KMS-11 (cell line): ENCODE data around the gene MICAL3.

Experiments
- H2AFZ ChIP-seq: fragments of 200-600 bp; sonication (generic); 2 replicates; pipeline ENCODE4 v1.6.1; 2016; ENCODE audit warnings: antibody characterized with exemption, mixed run types, low read depth
- H3K27ac ChIP-seq: fragments of 200-600 bp; sonication (generic); 2 replicates; pipeline ENCODE4 v1.6.1; 2016; ENCODE audit warnings: mild to moderate bottlenecking, mixed run types
- H3K27me3 ChIP-seq: fragments of 200-600 bp; sonication (generic); 2 replicates; pipeline ENCODE4 v1.6.1; 2017; ENCODE audit warnings: mild to moderate bottlenecking, low read depth, mixed run types, moderate library complexity; ENCODE audit not compliant: insufficient read depth
- H3K36me3 ChIP-seq: fragments of 200-600 bp; sonication (generic); 2 replicates; pipeline ENCODE4 v1.6.1; 2017; ENCODE audit warnings: mild to moderate bottlenecking, mixed run types; ENCODE audit not compliant: insufficient read depth
- H3K4me1 ChIP-seq: fragments of 200-600 bp; sonication (generic); 2 replicates; pipeline ENCODE4 v1.6.1; 2016; ENCODE audit warnings: mild to moderate bottlenecking, low read depth, mixed run types; ENCODE audit not compliant: poor library complexity, severe bottlenecking
- H3K4me2 ChIP-seq: fragments of 200-600 bp; sonication (generic); 2 replicates; pipeline ENCODE4 v1.7.0; 2016; ENCODE audit warnings: mild to moderate bottlenecking, mixed run types
- H3K4me3 ChIP-seq: fragments of 200-600 bp; sonication (generic); IDR thresholded peaks from 2 replicates; pipeline ENCODE4 v1.6.1; 2017; ENCODE audit warnings: low read depth, low read length, mixed read lengths; ENCODE audit not compliant: insufficient read depth
- H3K79me2 ChIP-seq: fragments of 200-600 bp; sonication (generic); 2 replicates; pipeline ENCODE4 v1.6.1; 2016; ENCODE audit warnings: low read depth, mixed run types; ENCODE audit not compliant: insufficient read depth
- H3K9ac ChIP-seq: fragments of 200-600 bp; sonication (generic); 2 replicates; pipeline ENCODE4 v1.6.1; 2016; ENCODE audit warnings: mild to moderate bottlenecking, mixed run types
- H4K20me1 ChIP-seq: fragments of 200-600 bp; sonication (generic); 2 replicates; pipeline ENCODE4 v1.6.1; 2016; ENCODE audit warnings: mild to moderate bottlenecking, mixed run types; ENCODE audit not compliant: insufficient read depth
- TF ChIP-seq, protein P1 (sequence below): fragments of 200-600 bp; sonication (generic); conservative IDR thresholded peaks from 2 replicates; pipeline ENCODE4 v1.6.1; 2017; ENCODE audit warnings: low read depth, mild to moderate bottlenecking, antibody characterized with exemption, low read length, moderate library complexity, mixed read lengths

The MICAL3 gene

DNA sequence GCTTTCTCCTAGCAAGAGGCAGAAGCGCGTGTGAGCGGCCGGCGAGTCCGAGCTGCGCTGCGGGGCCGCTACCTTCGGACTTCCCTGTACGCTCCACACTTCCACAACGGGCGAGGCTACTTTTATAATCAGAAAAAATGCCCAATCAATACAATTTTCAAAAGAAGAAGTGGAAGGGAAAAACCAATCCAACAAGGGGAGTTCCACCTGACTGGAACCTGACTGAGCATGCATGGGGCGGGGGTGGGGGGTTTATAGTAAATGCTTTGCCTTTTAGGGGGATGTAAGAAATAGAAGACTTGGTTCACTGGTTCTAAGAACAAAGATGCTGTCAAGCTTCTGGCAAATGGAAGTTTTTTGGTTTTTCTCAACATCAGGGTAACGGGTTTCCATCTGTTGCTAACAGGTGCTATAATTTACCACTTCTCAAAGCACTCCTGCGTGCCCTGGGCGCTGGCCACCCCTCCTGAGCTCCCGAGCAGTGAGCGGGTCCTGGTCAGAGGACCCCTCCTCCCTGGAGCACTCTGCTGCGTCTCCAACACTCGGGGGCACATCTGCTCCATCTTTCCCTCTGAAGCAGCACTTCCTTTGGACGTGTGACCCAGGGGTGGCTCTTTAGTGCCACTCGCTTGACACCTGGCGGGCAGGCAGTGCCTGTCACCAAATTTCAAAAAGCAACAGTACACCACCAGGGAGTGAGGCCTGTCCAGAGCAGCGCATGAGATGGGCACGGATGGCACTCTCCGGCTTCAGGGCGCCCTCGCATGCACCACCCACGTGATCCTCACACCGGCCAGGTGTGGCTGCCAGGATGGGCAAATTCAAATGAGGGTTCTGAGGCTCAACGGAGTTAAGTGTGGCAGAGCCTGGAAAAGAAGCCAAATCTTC lies 228.5 kb downstream of the MICAL3 start:
- no peaks in the 10 kb centered on the region for H4K20me1 ChIP-seq

DNA sequence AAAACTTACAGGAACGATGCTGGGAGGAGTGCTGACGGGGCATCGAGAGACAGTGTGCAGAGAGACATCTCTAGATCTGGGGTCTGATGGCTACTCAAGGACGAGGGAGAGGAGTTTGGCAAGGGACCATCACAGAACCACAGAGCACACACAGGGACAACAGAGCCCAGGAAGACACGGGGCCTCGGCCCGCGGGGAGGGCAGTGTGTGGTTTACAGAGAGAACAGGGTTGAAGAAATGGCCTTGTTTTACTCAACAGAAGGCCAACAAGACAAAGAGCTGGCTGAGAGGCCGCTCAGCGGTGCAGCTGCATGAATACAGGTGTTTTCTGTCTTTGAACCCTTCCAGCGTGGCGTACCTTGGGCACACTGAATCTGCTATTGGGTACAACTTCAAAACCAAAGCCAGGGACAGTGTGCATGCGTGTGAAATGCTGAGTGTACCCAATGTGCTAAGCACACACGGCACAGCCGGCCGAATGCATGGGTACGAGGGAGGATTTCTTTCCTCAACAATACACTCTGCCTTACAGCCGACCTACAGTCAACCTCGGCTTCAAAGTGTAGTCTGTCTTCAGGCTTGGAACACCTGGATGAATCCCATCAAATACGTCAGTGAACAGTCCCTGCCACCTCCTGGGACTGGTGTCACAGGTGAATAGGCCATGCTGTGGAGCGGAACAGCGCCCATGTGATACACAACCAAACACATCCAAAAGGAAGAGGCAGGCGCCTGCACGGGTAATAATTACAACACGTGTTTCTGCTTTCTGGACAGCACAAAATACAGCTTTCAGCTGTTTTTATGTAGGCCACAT lies 229.4 kb downstream of the MICAL3 start:
- Histone ChIP-seq H3K4me1 (no peaks in the 10 kb centered on the region), H3K27ac (no peak overlapping the region), H3K4me3 (no peak overlapping the region), H3K79me2 (no peaks in the 10 kb centered on the region), H3K36me3 (no peaks in the 10 kb centered on the region), H3K4me2 (no peak overlapping the region), H2AFZ (no peak overlapping the region), H4K20me1 (no peaks in the 10 kb centered on the region), H3K9ac (no peak overlapping the region), H3K27me3 (no peaks in the 10 kb centered on the region)
- TF ChIP-seq, protein P1, sequence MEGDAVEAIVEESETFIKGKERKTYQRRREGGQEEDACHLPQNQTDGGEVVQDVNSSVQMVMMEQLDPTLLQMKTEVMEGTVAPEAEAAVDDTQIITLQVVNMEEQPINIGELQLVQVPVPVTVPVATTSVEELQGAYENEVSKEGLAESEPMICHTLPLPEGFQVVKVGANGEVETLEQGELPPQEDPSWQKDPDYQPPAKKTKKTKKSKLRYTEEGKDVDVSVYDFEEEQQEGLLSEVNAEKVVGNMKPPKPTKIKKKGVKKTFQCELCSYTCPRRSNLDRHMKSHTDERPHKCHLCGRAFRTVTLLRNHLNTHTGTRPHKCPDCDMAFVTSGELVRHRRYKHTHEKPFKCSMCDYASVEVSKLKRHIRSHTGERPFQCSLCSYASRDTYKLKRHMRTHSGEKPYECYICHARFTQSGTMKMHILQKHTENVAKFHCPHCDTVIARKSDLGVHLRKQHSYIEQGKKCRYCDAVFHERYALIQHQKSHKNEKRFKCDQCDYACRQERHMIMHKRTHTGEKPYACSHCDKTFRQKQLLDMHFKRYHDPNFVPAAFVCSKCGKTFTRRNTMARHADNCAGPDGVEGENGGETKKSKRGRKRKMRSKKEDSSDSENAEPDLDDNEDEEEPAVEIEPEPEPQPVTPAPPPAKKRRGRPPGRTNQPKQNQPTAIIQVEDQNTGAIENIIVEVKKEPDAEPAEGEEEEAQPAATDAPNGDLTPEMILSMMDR: no peak

More for the DNA sequence above, 228.5 kb downstream of the MICAL3 start:
- Histone ChIP-seq H3K27ac (no peak overlapping the region), H3K4me2 (no peak overlapping the region), H3K79me2 (no peaks in the 10 kb centered on the region), H2AFZ (no peak overlapping the region), H3K36me3 (no peaks in the 10 kb centered on the region), H3K4me1 (no peaks in the 10 kb centered on the region), H3K27me3 (no peaks in the 10 kb centered on the region), H3K4me3 (no peak overlapping the region), H3K9ac (no peak overlapping the region)
- TF ChIP-seq, protein P1: no peak

DNA sequence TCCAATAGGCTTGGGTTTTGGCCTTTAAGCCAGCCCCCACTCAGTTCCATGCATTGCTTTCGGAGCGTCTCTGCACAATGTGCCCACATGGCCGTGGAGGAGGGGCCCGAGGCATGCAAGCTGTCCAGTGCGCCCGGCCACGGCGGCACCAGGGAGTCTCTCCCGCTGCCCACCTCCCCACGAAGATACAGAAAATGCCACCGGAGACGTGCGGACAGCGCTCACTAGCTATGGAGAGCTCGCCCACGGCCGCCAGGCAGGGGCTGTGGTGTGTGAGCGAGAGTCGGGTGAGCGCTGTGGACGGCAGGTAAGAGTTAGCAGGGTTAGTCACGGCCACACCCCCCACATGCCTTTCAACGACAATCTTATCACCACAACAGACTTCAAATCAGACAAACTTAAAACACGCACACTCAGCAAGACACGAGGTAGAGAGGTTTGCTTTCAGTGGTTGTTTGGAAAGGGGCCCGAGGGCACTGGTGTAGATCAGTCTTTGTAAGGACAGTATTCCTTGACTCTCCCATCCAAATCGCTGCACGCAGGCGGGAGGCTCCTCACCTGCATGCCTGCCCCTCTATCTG lies 231.4 kb downstream of the MICAL3 start:
- TF ChIP-seq, protein P1: no peak
- Histone ChIP-seq H3K4me1 (no peaks in the 10 kb centered on the region), H3K79me2 (no peaks in the 10 kb centered on the region), H3K4me2 (no peak overlapping the region), H3K36me3 (no peaks in the 10 kb centered on the region), H3K27me3 (no peaks in the 10 kb centered on the region), H2AFZ (no peak overlapping the region), H3K4me3 (no peak overlapping the region), H3K9ac (no peak overlapping the region), H3K27ac (no peak overlapping the region), H4K20me1 (no peaks in the 10 kb centered on the region)

DNA sequence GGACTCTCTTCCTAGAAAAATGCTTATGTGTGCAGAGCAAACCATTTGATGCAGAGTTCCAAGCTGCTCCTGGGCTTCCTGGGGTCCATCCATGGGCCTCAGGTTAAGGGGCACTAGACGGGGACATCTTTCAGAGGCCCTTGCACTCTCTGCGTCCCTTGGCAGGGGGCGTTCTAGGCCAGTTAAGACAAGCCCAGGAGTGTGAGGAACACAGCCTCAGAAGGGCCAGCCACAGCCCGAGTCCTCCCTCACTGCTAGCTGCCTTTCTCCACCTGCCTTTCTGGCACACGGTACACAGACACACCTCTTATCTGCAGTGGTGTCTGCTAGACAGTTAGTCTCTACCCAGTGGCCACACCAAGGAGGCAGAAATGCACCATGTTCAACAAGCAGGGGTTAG lies 232.1 kb downstream of the MICAL3 start:
- no peak overlapping the region for H3K9ac ChIP-seq
- no peak overlapping the region for H3K4me3 ChIP-seq
- no peak overlapping the region for H2AFZ ChIP-seq
- H3K27ac ChIP-seq: no peak overlapping the region
- no peaks in the 10 kb centered on the region for H3K79me2 ChIP-seq
- no peak overlapping the region for H3K4me2 ChIP-seq
- no peaks in the 10 kb centered on the region for H4K20me1 ChIP-seq
- TF ChIP-seq, protein P1: no peak
- H3K36me3 ChIP-seq: no peaks in the 10 kb centered on the region
- no peaks in the 10 kb centered on the region for H3K27me3 ChIP-seq
- no peaks in the 10 kb centered on the region for H3K4me1 ChIP-seq
